HepG2 (cell line): ENCODE data around the gene CBL. TPM values are rescaled to one million over a fixed set of nuclear protein-coding genes. Genes with fewer than 3 reads are reported as not detected.
A peak's percentile ranks its signal among the peaks of the same experiment; 100 is the strongest.

Source experiments
- ATAC-seq: fragments of 200-7000 bp; cut with Tn5 transposase; 3 replicates; pipeline ENCODE4 v1.9.1; 2020; ENCODE audit warnings: mild to moderate bottlenecking, moderate library complexity
- BruUV-seq: library from RNA; stranded (reverse); fragments of 400-500 nt; replicated peaks from 2 replicates; lab custom pipeline; 2021; lab: Mats Ljungman, UMichigan
- CTCF ChIA-PET: fragments of 300-600 bp; formaldehyde crosslinking; extraction: SDS; loops from one replicate; lab custom pipeline; 2021; ENCODE audit warnings: low total read pairs, inconsistent platforms, low intra/inter-chr PET ratio; lab: Yijun Ruan, JAX
- POLR2A ChIA-PET: fragments of 350-600 bp; sonication (Branson Sonifier 250); formaldehyde crosslinking; loops from one replicate; lab custom pipeline; 2020; ENCODE audit warnings: antibody characterized with exemption, inconsistent platforms; lab: Yijun Ruan, JAX
- DNase-seq: peaks from one replicate; pipeline ENCODE4 v3.0.0-alpha.2; 2015; ENCODE audit warnings: low spot score
- FAIRE-seq: peaks from 3 replicates; lab custom pipeline; 2011; peaks lifted over from hg19 to GRCh38; lab: Jason Lieb, UNC
- H2AFZ ChIP-seq: one replicate; pipeline ENCODE4 v1.6.1; 2011; ENCODE audit warnings: low read length, inconsistent platforms
- H3K27ac ChIP-seq: fragments of 300-600 bp; 3 replicates; pipeline ENCODE4 v1.8.0; 2011; ENCODE audit warnings: mixed run types, mild to moderate bottlenecking, mixed read lengths, low read length, inconsistent platforms; ENCODE audit not compliant: insufficient read depth; ENCODE audit errors: extremely low read length
- H3K27me3 ChIP-seq, 2 experiments: fragments of 200-600 bp in 1 of 2; 2 replicates in 1 of 2; 3 replicates in 1 of 2; pipeline versions ENCODE4 v1.6.0 to v1.8.0; 2011; ENCODE audit warnings: low read length in 2 of 2, mild to moderate bottlenecking in 2 of 2, moderate library complexity in 2 of 2, inconsistent platforms in 1 of 2; ENCODE audit not compliant: insufficient read depth in 2 of 2, control insufficient read depth in 1 of 2
- H3K36me3 ChIP-seq, 2 experiments: fragments of 200-600 bp in 1 of 2; replicated peaks in 1 of 2; 2 replicates in 1 of 2; 3 replicates in 1 of 2; pipeline versions ENCODE4 v1.5.1 to v1.8.0; 2011; ENCODE audit warnings: low read length in 2 of 2, inconsistent platforms in 1 of 2; ENCODE audit not compliant: insufficient read depth in 2 of 2, control insufficient read depth in 1 of 2
- H3K4me1 ChIP-seq: 2 replicates; pipeline ENCODE4 v1.5.1; 2012; ENCODE audit warnings: low read length, inconsistent platforms; ENCODE audit not compliant: insufficient read depth
- H3K4me2 ChIP-seq: 2 replicates; pipeline ENCODE4 v1.6.0; 2011; ENCODE audit warnings: low read depth, low read length, inconsistent platforms
- H3K4me3 ChIP-seq, 3 experiments: fragments of 200-600 bp in 1 of 3; sonication (generic), shearing (Covaris generic) in 1 of 3; replicated peaks in 1 of 3; 2 replicates each; pipeline ENCODE4 v1.5.1; 2011 to 2016; ENCODE audit warnings: low read length in 3 of 3, inconsistent platforms in 2 of 3, low read depth in 2 of 3, mild to moderate bottlenecking in 2 of 3, control low read depth in 1 of 3, mixed read lengths in 1 of 3; ENCODE audit not compliant: insufficient read depth in 1 of 3
- H3K79me2 ChIP-seq: one replicate; pipeline ENCODE4 v1.6.1; 2011; ENCODE audit warnings: low read length, inconsistent platforms; ENCODE audit not compliant: insufficient read depth
- H3K9ac ChIP-seq: 2 replicates; pipeline ENCODE4 v1.6.0; 2011; ENCODE audit warnings: mild to moderate bottlenecking, low read depth, low read length, inconsistent platforms; ENCODE audit not compliant: insufficient read depth
- H3K9me3 ChIP-seq: 2 replicates; pipeline ENCODE4 v1.5.1; 2012; ENCODE audit warnings: mild to moderate bottlenecking, low read length
- H4K20me1 ChIP-seq: 2 replicates; pipeline ENCODE4 v1.6.0; 2011; ENCODE audit warnings: inconsistent platforms, mild to moderate bottlenecking, low read length, moderate library complexity; ENCODE audit not compliant: insufficient read depth
- CREB1 ChIP-seq, 2 experiments: fragments of 450-650 bp in 1 of 2; IDR thresholded peaks; 2 replicates each; pipeline ENCODE4 v1.6.1; 2016 to 2017; ENCODE audit warnings: control low read depth in 1 of 2, mild to moderate bottlenecking in 1 of 2, missing compliant biosample characterization in 1 of 2, missing genetic modification characterization in 1 of 2
- DMAP1 ChIP-seq: IDR thresholded peaks from 2 replicates; pipeline ENCODE4 v1.6.1; 2016
- DR1 ChIP-seq: sonication (generic); formaldehyde crosslinking; IDR thresholded peaks from 2 replicates; pipeline ENCODE4 v1.8.0; 2021; ENCODE audit warnings: mild to moderate bottlenecking, missing genetic modification reagents, inconsistent platforms
- GATA4 ChIP-seq: sonication (generic); IDR thresholded peaks from 2 replicates; pipeline ENCODE4 v1.6.1; 2016; ENCODE audit warnings: antibody characterized with exemption, low read depth, borderline replicate concordance
- KLF13 ChIP-seq: sonication (generic); formaldehyde crosslinking; IDR thresholded peaks from 2 replicates; pipeline ENCODE4 v1.4.0; 2020; ENCODE audit warnings: mild to moderate bottlenecking, missing genetic modification reagents
- NFYB ChIP-seq: sonication (generic); formaldehyde crosslinking; IDR thresholded peaks from 2 replicates; pipeline ENCODE4 v1.4.0; 2020; ENCODE audit warnings: missing genetic modification reagents
- STAG1 ChIP-seq: sonication (generic); formaldehyde crosslinking; IDR thresholded peaks from 2 replicates; pipeline ENCODE4 v1.4.0; 2020; ENCODE audit warnings: missing genetic modification reagents
- ZBTB7B ChIP-seq: sonication (generic); formaldehyde crosslinking; IDR thresholded peaks from 2 replicates; pipeline ENCODE4 v1.4.0; 2020; ENCODE audit warnings: missing genetic modification reagents
- ZNF549 ChIP-seq: sonication (generic); formaldehyde crosslinking; IDR thresholded peaks from 2 replicates; pipeline ENCODE4 v1.5.0; 2020; ENCODE audit warnings: missing genetic modification reagents
- ZNF720 ChIP-seq: sonication (generic); formaldehyde crosslinking; IDR thresholded peaks from 2 replicates; pipeline ENCODE4 v1.4.0; 2020; ENCODE audit warnings: missing genetic modification reagents
- WGBS: methylation state at CpG from one replicate; pipeline ENCODE4 v1.1.6; 2017; ENCODE audit warnings: low lambda C conversion rate; 5-methylcytosine and 5-hydroxymethylcytosine counted together
- in situ Hi-C: cut with HindIII; loops from 2 replicates; pipeline ENCODE4 v1.10.0; 2017; ENCODE audit warnings: low pct_unique_long_range_greater_than_20kb; ENCODE audit not compliant: extremely low pct_ligation_motif_present
- intact Hi-C: fragments of 100-400 bp; cut with micrococcal nuclease; formaldehyde crosslinking; loops from one replicate; pipeline ENCODE4 v1.10.0; 2022; ENCODE audit not compliant: unreplicated experiment
- polyA plus RNA-seq, 8 experiments: library from polyadenylated mRNA; depleted of rRNA in 3 of 8; stranded (reverse) in 7 of 8; unstranded in 1 of 8; fragments of >200 nt; fragmentation: Illumina TruSeq in 4 of 8; extraction: Trizol in 4 of 8; gene quantifications; 2 replicates each; pipeline versions ENCODE4 v1.2.1 to v1.2.3, GENCODE V29; 2011 to 2016; ENCODE audit warnings: low read depth in 4 of 8, missing spikeins in 1 of 8, mixed read lengths in 1 of 8; ENCODE audit not compliant: insufficient read depth in 1 of 8
- total RNA-seq, 5 experiments: library from RNA; depleted of rRNA; stranded (reverse); fragments of >200 nt; fragmentation: Illumina TruSeq; extraction: Trizol; gene quantifications; 2 replicates each; pipeline ENCODE4 v1.2.3, GENCODE V29; 2016; ENCODE audit warnings: low read depth in 1 of 5
- TF ChIP-seq, protein P1 (sequence below): sonication (generic); formaldehyde crosslinking; IDR thresholded peaks from 2 replicates; pipeline ENCODE4 v1.5.0; 2020; ENCODE audit warnings: mild to moderate bottlenecking, missing genetic modification reagents, moderate library complexity

The CBL gene
- total and polyA plus RNA-seq, 2 of the 13 experiments (the other 11 are each of a cell fraction or from before 2014, with no cell fraction given) = 6.6 to 7.4 TPM

DNA sequence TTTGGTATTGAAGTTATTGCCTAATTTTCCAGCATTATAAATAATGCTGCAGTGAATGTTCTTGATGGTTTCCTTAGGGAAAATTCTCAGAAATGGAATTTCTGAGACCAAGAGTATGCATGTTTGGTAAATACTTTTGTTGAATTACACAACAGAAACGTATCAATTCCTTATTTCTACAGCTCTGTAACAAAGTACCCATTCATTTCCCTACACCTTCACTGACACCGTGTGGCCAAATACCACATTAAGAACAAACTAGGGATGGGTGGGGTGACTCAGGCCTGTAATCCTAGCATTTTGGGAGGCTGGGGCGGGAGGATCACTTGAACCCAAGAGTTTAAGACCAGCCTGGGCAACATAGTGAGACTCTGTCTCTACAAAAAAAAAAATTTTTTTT is 89.0 kb downstream of the CBL start:
- no peaks in the 10 kb centered on the region for H3K4me1 ChIP-seq
- H3K4me3 ChIP-seq = no peak overlapping the region
- ChIA-PET POLR2A (no interaction called here), CTCF (no interaction called here)
- FAIRE-seq = no peak
- intact Hi-C loops (no loop called here), in situ Hi-C loops (no loop called here)
- no peak overlapping the region for H2AFZ ChIP-seq
- no peak for DNase-seq
- WGBS = 61% methylated on average over 3 of the region's 3 CpGs
- H4K20me1 ChIP-seq = no peaks in the 10 kb centered on the region
- no peak overlapping the region for H3K27ac ChIP-seq
- H3K36me3 ChIP-seq = peaks cover 13 to 37% of the 10 kb centered on the region in 2 experiments
- no peaks in the 10 kb centered on the region for H3K27me3 ChIP-seq
- no peak overlapping the region for H3K9ac ChIP-seq
- BruUV-seq = no TSS peak
- no peaks in the 10 kb centered on the region for H3K79me2 ChIP-seq
- H3K4me2 ChIP-seq = no peak overlapping the region
- TF ChIP-seq DMAP1 (CRISPR knock-in tag) = no peak
- TF ChIP-seq GATA4 = no peak
- TF ChIP-seq, protein P1, sequence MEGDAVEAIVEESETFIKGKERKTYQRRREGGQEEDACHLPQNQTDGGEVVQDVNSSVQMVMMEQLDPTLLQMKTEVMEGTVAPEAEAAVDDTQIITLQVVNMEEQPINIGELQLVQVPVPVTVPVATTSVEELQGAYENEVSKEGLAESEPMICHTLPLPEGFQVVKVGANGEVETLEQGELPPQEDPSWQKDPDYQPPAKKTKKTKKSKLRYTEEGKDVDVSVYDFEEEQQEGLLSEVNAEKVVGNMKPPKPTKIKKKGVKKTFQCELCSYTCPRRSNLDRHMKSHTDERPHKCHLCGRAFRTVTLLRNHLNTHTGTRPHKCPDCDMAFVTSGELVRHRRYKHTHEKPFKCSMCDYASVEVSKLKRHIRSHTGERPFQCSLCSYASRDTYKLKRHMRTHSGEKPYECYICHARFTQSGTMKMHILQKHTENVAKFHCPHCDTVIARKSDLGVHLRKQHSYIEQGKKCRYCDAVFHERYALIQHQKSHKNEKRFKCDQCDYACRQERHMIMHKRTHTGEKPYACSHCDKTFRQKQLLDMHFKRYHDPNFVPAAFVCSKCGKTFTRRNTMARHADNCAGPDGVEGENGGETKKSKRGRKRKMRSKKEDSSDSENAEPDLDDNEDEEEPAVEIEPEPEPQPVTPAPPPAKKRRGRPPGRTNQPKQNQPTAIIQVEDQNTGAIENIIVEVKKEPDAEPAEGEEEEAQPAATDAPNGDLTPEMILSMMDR (CRISPR knock-in tag) = peak; percentile 22
- no peak for TF ChIP-seq KLF13 (CRISPR knock-in tag)
- TF ChIP-seq ZBTB7B (CRISPR knock-in tag) = no peak
- TF ChIP-seq ZNF549 (CRISPR knock-in tag) = no peak
- peak; percentile 27; the same call in 1 of the 2 replicates for TF ChIP-seq STAG1
- TF ChIP-seq DR1 = no peak
- no peaks in the 10 kb centered on the region for H3K9me3 ChIP-seq
- no peak for ATAC-seq

- POLR2A ChIA-PET = no interaction called here
- DNase-seq (no peak), ATAC-seq (no peak), FAIRE-seq (no peak)
- WGBS = 81% methylated on average over 3 of the region's 3 CpGs
- Histone ChIP-seq H3K4me3 (no peak overlapping the region), H3K9ac (no peak overlapping the region), H3K79me2 (no peaks in the 10 kb centered on the region), H3K4me1 (no peaks in the 10 kb centered on the region), H4K20me1 (no peaks in the 10 kb centered on the region), H3K9me3 (no peaks in the 10 kb centered on the region), H3K27ac (no peak overlapping the region), H3K4me2 (no peak overlapping the region), H3K36me3 (peaks cover 15 to 45% of the 10 kb centered on the region in 2 experiments), H3K27me3 (no peaks in the 10 kb centered on the region), H2AFZ (no peak overlapping the region)
- in situ Hi-C loops (no loop called here), intact Hi-C loops (no loop called here)
- no peak for TF ChIP-seq CREB1 (IDR thresholded peaks at IDR 0.05)
- no peak for TF ChIP-seq CREB1 (CRISPR knock-in tag; IDR thresholded peaks at IDR 0.05)
- no peak for TF ChIP-seq ZNF720 (CRISPR knock-in tag)
- no peak for TF ChIP-seq NFYB (CRISPR knock-in tag)
- CTCF ChIA-PET = no interaction called here
- no TSS peak for BruUV-seq
Measured at GRCh38 chr11:119297938-119298337, 91.8 kb downstream of the CBL start.
